Endodermal cell (in vitro differentiated cells): ENCODE measurements around the gene NOTCH2. TPM values are rescaled to one million over a fixed set of nuclear protein-coding genes. Genes with fewer than 3 reads are reported as not detected.

Source experiments
- DNase-seq: peaks from one replicate; pipeline ENCODE4 v3.0.0-alpha.2; 2017
- H3K27ac ChIP-seq: 2 replicates; pipeline ENCODE4 v1.5.1; 2013; ENCODE audit warnings: mild to moderate bottlenecking, low read depth, low read length, moderate library complexity
- H3K27me3 ChIP-seq: 2 replicates; pipeline ENCODE4 v1.6.1; 2013; ENCODE audit warnings: mild to moderate bottlenecking, low read length, moderate library complexity; ENCODE audit not compliant: insufficient read depth, control insufficient read depth, poor library complexity, severe bottlenecking
- H3K36me3 ChIP-seq: 2 replicates; pipeline ENCODE4 v1.7.0; 2013; ENCODE audit warnings: mild to moderate bottlenecking, low read length, moderate library complexity; ENCODE audit not compliant: control insufficient read depth, insufficient read depth
- H3K4me1 ChIP-seq: one replicate; pipeline ENCODE4 v1.7.0; 2013; ENCODE audit warnings: low read length; ENCODE audit not compliant: control insufficient read depth, insufficient read depth
- H3K4me3 ChIP-seq: 2 replicates; pipeline ENCODE4 v1.5.1; 2013; ENCODE audit warnings: mild to moderate bottlenecking, low read length, moderate library complexity
- H3K9ac ChIP-seq: 2 replicates; pipeline ENCODE4 v1.6.1; 2013; ENCODE audit warnings: mild to moderate bottlenecking, low read length, moderate library complexity; ENCODE audit not compliant: poor library complexity, severe bottlenecking; ENCODE audit errors: extremely low read depth
- H3K9me3 ChIP-seq: 2 replicates; pipeline ENCODE4 v1.6.1; 2013; ENCODE audit warnings: mild to moderate bottlenecking, low read length, moderate library complexity; ENCODE audit not compliant: control insufficient read depth
- H3K27ac Mint-ChIP-seq: 2 replicates; pipeline ENCODE4 v1.8.0; 2020; ENCODE audit warnings: mixed read lengths
- H3K27me3 Mint-ChIP-seq: 2 replicates; pipeline ENCODE4 v1.8.0; 2021; ENCODE audit warnings: mild to moderate bottlenecking, mixed read lengths; ENCODE audit not compliant: insufficient read depth
- H3K36me3 Mint-ChIP-seq: 2 replicates; pipeline ENCODE4 v1.8.0; 2020; ENCODE audit warnings: low read depth, mixed read lengths
- H3K4me1 Mint-ChIP-seq: 2 replicates; pipeline ENCODE4 v1.8.0; 2020; ENCODE audit warnings: mixed read lengths
- H3K4me3 Mint-ChIP-seq: 2 replicates; pipeline ENCODE4 v1.8.0; 2020; ENCODE audit warnings: mild to moderate bottlenecking, moderate library complexity, mixed read lengths
- H3K9me3 Mint-ChIP-seq: 2 replicates; pipeline ENCODE4 v1.8.0; 2020; ENCODE audit warnings: mild to moderate bottlenecking, mixed read lengths
- WGBS, 2 experiments: methylation state at CpG; one replicate each; pipeline versions ENCODE4 v1.1.5 to v1.1.7; 2013; ENCODE audit warnings: missing lambda C conversion rate in 2 of 2, mixed read lengths in 1 of 2; ENCODE audit not compliant: insufficient coverage in 1 of 2, insufficient read length in 1 of 2; 5-methylcytosine and 5-hydroxymethylcytosine counted together
- total RNA-seq, 2 donors: library from RNA; stranded (reverse); fragmentation: NEBNext Ultra II Directional in 1 of 2; extraction: Animal tissue kit (Norgen Biotek cat#: 25700) in 1 of 2; gene quantifications; 2 replicates in 1 of 2; 3 replicates in 1 of 2; pipeline ENCODE4 v1.2.1, GENCODE V29; 2021
- TF ChIP-seq, protein P1 (sequence below): fragments of 200-600 bp; sonication (generic); conservative IDR thresholded peaks from 2 replicates; pipeline ENCODE4 v1.5.0; 2021; ENCODE audit warnings: antibody characterized with exemption, mild to moderate bottlenecking

The NOTCH2 gene
- total RNA-seq, 2 donors from 2014 or later: 79.0 to 88.3 TPM

DNA sequence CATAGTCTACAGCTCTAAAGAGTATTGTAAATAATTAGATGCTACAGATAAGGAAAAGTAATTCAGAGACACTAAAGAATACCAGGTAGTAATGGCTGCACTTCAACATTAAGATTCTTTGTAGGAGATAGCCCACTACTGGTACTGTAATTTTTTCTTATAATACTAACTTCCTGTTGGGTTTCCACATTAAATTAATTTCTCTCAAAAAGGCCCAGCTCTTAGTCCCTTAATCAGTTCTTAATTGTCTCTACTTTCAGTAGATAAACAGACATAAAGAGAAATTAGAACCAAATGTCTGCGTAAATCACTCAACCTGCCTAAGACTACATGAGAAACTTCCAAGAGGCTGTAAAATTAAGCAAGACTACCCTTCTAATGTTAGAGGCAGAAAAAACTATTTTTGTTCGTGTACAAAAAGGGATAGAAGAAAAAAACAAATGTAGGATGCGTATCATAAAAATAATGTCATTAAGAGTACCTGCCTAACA is 83.4 kb downstream of the NOTCH2 start:
- no peaks in the 10 kb centered on the region for H3K4me1 ChIP-seq

GRCh38 chr1:119984771-119985170 is 84.7 kb downstream of the NOTCH2 start:
- Histone ChIP-seq H3K36me3 (peaks cover 24% of the 10 kb centered on the region), H3K27ac (no peak overlapping the region), H3K27me3 (no peaks in the 10 kb centered on the region), H3K9me3 (no peaks in the 10 kb centered on the region), H3K4me3 (no peak overlapping the region), H3K4me1 (no peaks in the 10 kb centered on the region), H3K9ac (no peak overlapping the region)
- no peak overlapping the region for H3K4me3 Mint-ChIP-seq
- H3K27me3 Mint-ChIP-seq: no peaks in the 10 kb centered on the region
- 63 to 67% methylated on average over 1 of the region's 1 CpG for WGBS, 2 experiments
- H3K4me1 Mint-ChIP-seq: no peaks in the 10 kb centered on the region
- H3K36me3 Mint-ChIP-seq: peaks cover 19% of the 10 kb centered on the region
- no peaks in the 10 kb centered on the region for H3K9me3 Mint-ChIP-seq
- DNase-seq: no peak
- TF ChIP-seq, protein P1, sequence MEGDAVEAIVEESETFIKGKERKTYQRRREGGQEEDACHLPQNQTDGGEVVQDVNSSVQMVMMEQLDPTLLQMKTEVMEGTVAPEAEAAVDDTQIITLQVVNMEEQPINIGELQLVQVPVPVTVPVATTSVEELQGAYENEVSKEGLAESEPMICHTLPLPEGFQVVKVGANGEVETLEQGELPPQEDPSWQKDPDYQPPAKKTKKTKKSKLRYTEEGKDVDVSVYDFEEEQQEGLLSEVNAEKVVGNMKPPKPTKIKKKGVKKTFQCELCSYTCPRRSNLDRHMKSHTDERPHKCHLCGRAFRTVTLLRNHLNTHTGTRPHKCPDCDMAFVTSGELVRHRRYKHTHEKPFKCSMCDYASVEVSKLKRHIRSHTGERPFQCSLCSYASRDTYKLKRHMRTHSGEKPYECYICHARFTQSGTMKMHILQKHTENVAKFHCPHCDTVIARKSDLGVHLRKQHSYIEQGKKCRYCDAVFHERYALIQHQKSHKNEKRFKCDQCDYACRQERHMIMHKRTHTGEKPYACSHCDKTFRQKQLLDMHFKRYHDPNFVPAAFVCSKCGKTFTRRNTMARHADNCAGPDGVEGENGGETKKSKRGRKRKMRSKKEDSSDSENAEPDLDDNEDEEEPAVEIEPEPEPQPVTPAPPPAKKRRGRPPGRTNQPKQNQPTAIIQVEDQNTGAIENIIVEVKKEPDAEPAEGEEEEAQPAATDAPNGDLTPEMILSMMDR: no peak
- no peak overlapping the region for H3K27ac Mint-ChIP-seq

More for the DNA sequence above, 83.4 kb downstream of the NOTCH2 start:
- Histone ChIP-seq H3K4me3 (no peak overlapping the region), H3K9ac (no peak overlapping the region), H3K9me3 (no peaks in the 10 kb centered on the region), H3K27me3 (no peaks in the 10 kb centered on the region), H3K27ac (no peak overlapping the region), H3K36me3 (peaks cover 24% of the 10 kb centered on the region)
- no peak for DNase-seq
- Mint-ChIP-seq H3K27ac (no peak overlapping the region), H3K27me3 (no peaks in the 10 kb centered on the region), H3K4me3 (no peak overlapping the region), H3K36me3 (peaks cover 19% of the 10 kb centered on the region), H3K9me3 (no peaks in the 10 kb centered on the region), H3K4me1 (no peaks in the 10 kb centered on the region)
- 95 to 100% methylated on average over 1 to 3 of the region's 3 CpGs for WGBS, 2 experiments
- TF ChIP-seq, protein P1: no peak

DNA sequence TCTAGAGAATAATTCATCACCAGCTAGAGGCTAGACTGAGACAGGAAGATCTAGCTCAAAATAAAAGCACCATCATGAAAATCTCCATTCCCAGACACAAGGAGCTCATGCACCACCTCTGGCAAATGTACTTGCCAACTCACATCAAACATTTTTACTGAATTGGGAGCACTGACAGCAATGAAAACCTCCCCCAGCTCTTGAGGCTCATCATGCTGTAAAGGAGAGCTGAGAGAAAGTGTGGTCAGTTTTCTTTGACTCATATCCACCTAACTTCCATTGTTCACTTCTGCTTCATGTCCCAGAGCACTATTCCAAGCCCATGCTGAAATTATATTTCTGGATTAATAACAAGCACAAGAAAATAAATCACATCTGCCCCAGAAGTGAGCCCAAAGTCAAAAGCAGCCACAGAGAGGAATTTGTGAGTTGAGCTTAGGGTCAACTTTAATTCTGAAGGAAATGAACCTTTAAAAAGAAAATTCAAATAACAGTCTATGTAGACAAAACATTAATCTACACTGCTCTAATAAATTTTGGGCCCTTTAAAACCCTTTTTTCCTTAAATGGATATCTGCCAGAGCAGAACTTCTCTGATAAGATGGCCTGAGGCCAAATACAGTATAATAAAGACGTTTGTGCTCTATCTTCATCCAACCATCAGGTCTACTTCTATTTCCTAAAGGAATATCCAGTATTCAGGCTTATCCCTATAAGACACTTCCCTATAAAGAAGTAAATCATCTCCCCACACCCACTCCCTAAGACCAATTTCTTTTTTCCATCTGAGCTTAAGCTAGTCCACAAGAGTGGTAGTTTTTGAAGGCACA is 87.3 kb downstream of the NOTCH2 start:
- Mint-ChIP-seq H3K4me3 (no peak overlapping the region), H3K27ac (no peak overlapping the region), H3K36me3 (peaks cover 19% of the 10 kb centered on the region), H3K9me3 (no peaks in the 10 kb centered on the region), H3K4me1 (peaks cover under 1% of the 10 kb centered on the region), H3K27me3 (no peaks in the 10 kb centered on the region)
- H3K27ac ChIP-seq: no peak overlapping the region
- peaks cover 24% of the 10 kb centered on the region for H3K36me3 ChIP-seq
- H3K27me3 ChIP-seq: no peaks in the 10 kb centered on the region
- peaks cover 2% of the 10 kb centered on the region for H3K4me1 ChIP-seq
- no peak overlapping the region for H3K4me3 ChIP-seq
- TF ChIP-seq, protein P1: no peak
- WGBS, 2 experiments: 94 to 100% methylated on average over 1 of the region's 1 CpG
- no peaks in the 10 kb centered on the region for H3K9me3 ChIP-seq
- DNase-seq: no peak
- H3K9ac ChIP-seq: no peak overlapping the region
